ENCODE data around the gene TPRX2.

- TF ChIP-seq CTCF (IDR thresholded peaks at IDR 0.05) (no peak), POLR2A (IDR thresholded peaks at IDR 0.05) (no peak)
Observed at GRCh38 chr19:47826800-47827199, 32.2 kb upstream of the TPRX2 start.

All from uterus (tissue), 2 donors.